IMR-90 (cell line): Measurements from ENCODE around the gene ZNF667. TPM values are rescaled to one million over a fixed set of nuclear protein-coding genes. Genes with fewer than 3 reads are reported as not detected.

Experiments
- ATAC-seq: fragments of 200-7000 bp; cut with Tn5 transposase; 2 replicates; pipeline ENCODE4 v1.9.1; 2020; ENCODE audit warnings: low read depth, mild to moderate bottlenecking, moderate library complexity
- BruUV-seq: library from RNA; stranded (reverse); fragments of 400-500 nt; replicated peaks from 2 replicates; lab custom pipeline; 2021; lab: Mats Ljungman, UMichigan
- CTCF ChIA-PET: fragments of 300-600 bp; formaldehyde crosslinking; extraction: SDS; loops from one replicate; lab custom pipeline; 2021; ENCODE audit warnings: antibody characterized with exemption; lab: Yijun Ruan, JAX
- POLR2A ChIA-PET: fragments of 300-600 bp; sonication (Branson Sonifier 250); formaldehyde crosslinking; loops from one replicate; lab custom pipeline; 2022; ENCODE audit warnings: antibody characterized with exemption; ENCODE audit not compliant: unreplicated experiment; lab: Charles Lee
- DNase-seq: peaks from one replicate; pipeline ENCODE4 v3.0.0; 2013
- H2AFZ ChIP-seq: replicated peaks from 2 replicates; pipeline ENCODE3; 2013; ENCODE audit warnings: low read length, mild to moderate bottlenecking; ENCODE audit not compliant: poor library complexity
- H2AK5ac ChIP-seq: 2 replicates; pipeline ENCODE4 v1.6.1; 2013; ENCODE audit warnings: low read depth, low read length, inconsistent platforms
- H2AK9ac ChIP-seq: replicated peaks from 2 replicates; pipeline ENCODE3; 2013; ENCODE audit warnings: mild to moderate bottlenecking, low read depth, low read length, moderate library complexity; ENCODE audit not compliant: poor library complexity
- H2BK120ac ChIP-seq: 2 replicates; pipeline ENCODE4 v1.6.1; 2013; ENCODE audit warnings: low read depth, low read length, inconsistent platforms
- H2BK15ac ChIP-seq: 3 replicates; pipeline ENCODE4 v1.6.1; 2013; ENCODE audit warnings: low read depth, low read length, inconsistent platforms
- H2BK20ac ChIP-seq: 2 replicates; pipeline ENCODE4 v1.6.1; 2013; ENCODE audit warnings: low read depth, mild to moderate bottlenecking, inconsistent platforms, low read length, moderate library complexity
- H2BK5ac ChIP-seq: 2 replicates; pipeline ENCODE4 v1.6.1; 2013; ENCODE audit warnings: mild to moderate bottlenecking, low read depth, low read length, inconsistent platforms; ENCODE audit not compliant: poor library complexity, severe bottlenecking
- H3K14ac ChIP-seq: replicated peaks from 2 replicates; pipeline ENCODE4 v1.6.1; 2013; ENCODE audit warnings: low read depth, low read length, inconsistent platforms
- H3K18ac ChIP-seq: 2 replicates; pipeline ENCODE4 v1.6.1; 2013; ENCODE audit warnings: low read depth, low read length, control low read depth
- H3K23ac ChIP-seq: 2 replicates; pipeline ENCODE4 v1.6.1; 2013; ENCODE audit warnings: low read depth, low read length, inconsistent platforms
- H3K27ac ChIP-seq: 2 replicates; pipeline ENCODE4 v1.5.1; 2013; ENCODE audit warnings: mild to moderate bottlenecking, control low read depth, low read length; ENCODE audit not compliant: insufficient read depth
- H3K27me3 ChIP-seq: 2 replicates; pipeline ENCODE4 v1.6.1; 2013; ENCODE audit warnings: low read length; ENCODE audit not compliant: control insufficient read depth, insufficient read depth
- H3K36me3 ChIP-seq: 2 replicates; pipeline ENCODE4 v1.6.1; 2013; ENCODE audit warnings: low read length, mixed read lengths; ENCODE audit not compliant: control insufficient read depth, insufficient read depth
- H3K4ac ChIP-seq: 2 replicates; pipeline ENCODE4 v1.6.1; 2013; ENCODE audit warnings: low read depth, low read length, inconsistent platforms
- H3K4me1 ChIP-seq: 2 replicates; pipeline ENCODE4 v1.6.1; 2013; ENCODE audit warnings: low read length, mixed read lengths; ENCODE audit not compliant: control insufficient read depth, insufficient read depth
- H3K4me2 ChIP-seq: 2 replicates; pipeline ENCODE4 v1.6.1; 2013; ENCODE audit warnings: low read depth, mild to moderate bottlenecking, control low read depth, low read length, moderate library complexity
- H3K4me3 ChIP-seq: 2 replicates; pipeline ENCODE4 v1.5.1; 2013; ENCODE audit warnings: low read depth, mild to moderate bottlenecking, control low read depth, low read length, moderate library complexity; ENCODE audit not compliant: insufficient read depth
- H3K56ac ChIP-seq: 2 replicates; pipeline ENCODE4 v1.6.1; 2013; ENCODE audit warnings: low read length, inconsistent platforms; ENCODE audit not compliant: insufficient read depth; ENCODE audit errors: extremely low read depth
- H3K79me1 ChIP-seq, 2 experiments: 2 replicates each; pipeline ENCODE4 v1.6.1; 2013; ENCODE audit warnings: low read length in 2 of 2, inconsistent platforms in 1 of 2, low read depth in 1 of 2
- H3K9ac ChIP-seq: 2 replicates; pipeline ENCODE4 v1.6.1; 2013; ENCODE audit warnings: low read depth, low read length, control low read depth
- H3K9me1 ChIP-seq: 2 replicates; pipeline ENCODE4 v1.6.1; 2013; ENCODE audit warnings: low read length, inconsistent platforms; ENCODE audit not compliant: insufficient read depth
- H3K9me3 ChIP-seq: 2 replicates; pipeline ENCODE4 v1.6.1; 2013; ENCODE audit warnings: low read length; ENCODE audit not compliant: control insufficient read depth, insufficient read depth
- H4K20me1 ChIP-seq: 2 replicates; pipeline ENCODE4 v1.6.1; 2013; ENCODE audit warnings: low read length, inconsistent platforms; ENCODE audit not compliant: insufficient read depth
- H4K5ac ChIP-seq: 2 replicates; pipeline ENCODE4 v1.6.1; 2013; ENCODE audit warnings: mild to moderate bottlenecking, low read depth, low read length, control low read depth
- H4K8ac ChIP-seq, 2 experiments: 2 replicates each; pipeline ENCODE4 v1.6.1; 2013; ENCODE audit warnings: low read depth in 2 of 2, low read length in 2 of 2, control low read depth in 1 of 2, inconsistent platforms in 1 of 2
- H4K91ac ChIP-seq: 2 replicates; pipeline ENCODE4 v1.6.1; 2013; ENCODE audit warnings: low read depth, low read length, inconsistent platforms; ENCODE audit not compliant: insufficient read depth
- CEBPB ChIP-seq: IDR thresholded peaks from 2 replicates; pipeline ENCODE4 v1.6.1; 2012; ENCODE audit warnings: low read depth, low read length, improper control_type of control experiment
- MXI1 ChIP-seq: IDR thresholded peaks from 2 replicates; pipeline ENCODE4 v1.6.1; 2012; ENCODE audit warnings: low read depth, mild to moderate bottlenecking, low read length, moderate library complexity, borderline replicate concordance
- RCOR1 ChIP-seq: IDR thresholded peaks from 2 replicates; pipeline ENCODE4 v1.6.1; 2012; ENCODE audit warnings: mild to moderate bottlenecking, low read length, improper control_type of control experiment; ENCODE audit not compliant: insufficient replicate concordance
- WGBS, 2 experiments: methylation state at CpG; one replicate each; pipeline versions ENCODE4 v1.1.5 to v1.1.7; 2013; ENCODE audit warnings: missing lambda C conversion rate in 2 of 2; ENCODE audit not compliant: insufficient read length in 1 of 2; ENCODE audit errors: extremely low coverage in 2 of 2; 5-methylcytosine and 5-hydroxymethylcytosine counted together
- dilution Hi-C: fragments of 300-500 bp; cut with HindIII; formaldehyde crosslinking; loops from one replicate; pipeline ENCODE4 v1.14.3; 2018; ENCODE audit warnings: low sequenced_read_pairs; ENCODE audit not compliant: unreplicated experiment
- in situ Hi-C: fragments of 300-500 bp; cut with MboI; formaldehyde crosslinking; loops from 3 replicates; pipeline ENCODE4 v1.14.3; 2019; ENCODE audit warnings: low sequenced_read_pairs, inconsistent platforms, mixed read lengths
- intact Hi-C: fragments of 100-400 bp; cut with micrococcal nuclease; formaldehyde crosslinking; loops from 2 replicates; pipeline ENCODE4 v1.10.0; 2022
- polyA plus RNA-seq, 3 experiments: library from polyadenylated mRNA; depleted of rRNA; stranded (reverse); fragments of >200 nt; gene quantifications; 2 replicates each; pipeline ENCODE4 v1.2.3, GENCODE V29; 2012; ENCODE audit warnings: low replicate concordance in 1 of 3
- total RNA-seq: library from RNA; depleted of rRNA; stranded (reverse); fragments of >200 nt; gene quantifications from 2 replicates; pipeline ENCODE4 v1.2.3, GENCODE V29; 2012
- TF ChIP-seq, protein P1 (sequence below): fragments of 150-350 bp; IDR thresholded peaks from 2 replicates; pipeline ENCODE4 v1.6.1; 2016; ENCODE audit warnings: low read depth, mild to moderate bottlenecking, low read length, moderate library complexity, borderline replicate concordance
- TF ChIP-seq, protein P2 (sequence below): fragments of 150-350 bp; IDR thresholded peaks from 2 replicates; pipeline ENCODE4 v1.6.1; 2017; ENCODE audit warnings: mild to moderate bottlenecking, antibody characterized with exemption, low read length, low read depth

Gene ZNF667
- total and polyA plus RNA-seq, 2 of the 4 experiments (the other 2 are of a cell fraction): 1.8 to 3.4 TPM

DNA sequence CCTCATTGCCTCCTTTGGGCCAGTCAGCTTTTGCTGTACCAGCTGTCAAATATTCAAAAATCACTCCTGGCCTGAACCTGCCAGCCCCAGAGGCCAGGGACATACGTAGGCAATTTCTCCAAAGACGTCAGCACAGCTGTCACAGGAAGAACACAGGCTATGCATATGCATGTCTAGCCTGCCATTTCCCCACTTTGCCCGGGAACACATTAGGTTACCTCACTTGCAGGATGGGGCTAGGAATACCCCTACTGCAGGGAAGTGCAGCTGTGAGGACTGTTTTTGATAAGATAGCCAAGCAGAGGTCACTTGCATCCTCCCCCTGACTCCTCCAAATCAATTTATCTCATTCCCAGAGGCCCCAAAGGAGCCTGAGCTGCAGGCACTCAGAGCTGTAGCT is 2.8 kb downstream of the ZNF667 start (continued):
- TF ChIP-seq, protein P1, sequence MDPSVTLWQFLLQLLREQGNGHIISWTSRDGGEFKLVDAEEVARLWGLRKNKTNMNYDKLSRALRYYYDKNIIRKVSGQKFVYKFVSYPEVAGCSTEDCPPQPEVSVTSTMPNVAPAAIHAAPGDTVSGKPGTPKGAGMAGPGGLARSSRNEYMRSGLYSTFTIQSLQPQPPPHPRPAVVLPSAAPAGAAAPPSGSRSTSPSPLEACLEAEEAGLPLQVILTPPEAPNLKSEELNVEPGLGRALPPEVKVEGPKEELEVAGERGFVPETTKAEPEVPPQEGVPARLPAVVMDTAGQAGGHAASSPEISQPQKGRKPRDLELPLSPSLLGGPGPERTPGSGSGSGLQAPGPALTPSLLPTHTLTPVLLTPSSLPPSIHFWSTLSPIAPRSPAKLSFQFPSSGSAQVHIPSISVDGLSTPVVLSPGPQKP: no peak

DNA sequence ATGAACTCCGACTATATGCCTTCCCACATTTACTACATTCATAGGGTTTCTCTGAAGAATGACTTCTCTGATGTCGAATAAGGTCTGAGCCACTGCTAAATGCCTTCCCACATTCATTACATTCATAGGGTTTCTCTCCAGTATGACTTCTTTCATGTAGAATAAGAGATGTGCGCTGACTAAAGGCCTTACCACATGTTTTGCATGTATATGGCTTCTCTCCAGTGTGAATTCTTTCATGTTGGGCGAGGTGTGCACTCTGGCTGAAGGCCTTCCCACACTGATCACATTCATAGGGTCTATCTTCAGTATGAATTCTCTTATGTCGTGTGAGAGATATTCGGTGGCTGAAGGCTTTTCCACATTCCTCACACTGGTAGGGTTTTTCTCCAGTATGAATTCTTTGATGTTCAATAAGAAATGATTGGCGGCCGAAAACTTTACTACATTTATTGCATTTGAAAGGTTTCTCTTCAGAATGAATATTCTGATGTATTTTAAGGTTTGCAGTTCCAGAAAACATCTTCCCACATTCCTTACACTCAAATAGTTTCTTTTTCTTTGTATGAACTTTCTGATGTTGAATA is 35.8 kb downstream of the ZNF667 start:
- H3K27ac ChIP-seq: no peak overlapping the region
- no peak overlapping the region for H4K5ac ChIP-seq
- no peaks in the 10 kb centered on the region for H3K9me1 ChIP-seq
- 0 out of 2 replicates have a peak, but pooled peaks cover 1% of the 10 kb centered on the region for H3K36me3 ChIP-seq
- DNase-seq: no peak
- H4K91ac ChIP-seq: no peak overlapping the region
- H3K4ac ChIP-seq: no peak overlapping the region
- no peaks in the 10 kb centered on the region for H3K4me1 ChIP-seq
- H3K9me3 ChIP-seq: peaks cover 44% of the 10 kb centered on the region
- no peak overlapping the region for H3K14ac ChIP-seq
- H3K56ac ChIP-seq: no peak overlapping the region
- H3K4me2 ChIP-seq: no peak overlapping the region
- no TSS peak for BruUV-seq
- no peak overlapping the region for H2AK9ac ChIP-seq
- TF ChIP-seq MXI1 (no peak), CEBPB (no peak), RCOR1 (no peak)
- TF ChIP-seq, protein P2, sequence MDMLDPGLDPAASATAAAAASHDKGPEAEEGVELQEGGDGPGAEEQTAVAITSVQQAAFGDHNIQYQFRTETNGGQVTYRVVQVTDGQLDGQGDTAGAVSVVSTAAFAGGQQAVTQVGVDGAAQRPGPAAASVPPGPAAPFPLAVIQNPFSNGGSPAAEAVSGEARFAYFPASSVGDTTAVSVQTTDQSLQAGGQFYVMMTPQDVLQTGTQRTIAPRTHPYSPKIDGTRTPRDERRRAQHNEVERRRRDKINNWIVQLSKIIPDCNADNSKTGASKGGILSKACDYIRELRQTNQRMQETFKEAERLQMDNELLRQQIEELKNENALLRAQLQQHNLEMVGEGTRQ: no peak
- no peaks in the 10 kb centered on the region for H3K27me3 ChIP-seq
- H2AFZ ChIP-seq: no peak overlapping the region
- no peak overlapping the region for H3K4me3 ChIP-seq
- intact Hi-C loops: no loop called here
- no peaks in the 10 kb centered on the region for H3K79me1 ChIP-seq
- no peak overlapping the region for H3K18ac ChIP-seq
- H2BK5ac ChIP-seq: no peak overlapping the region
- no peak for ATAC-seq
- no peak overlapping the region for H3K9ac ChIP-seq
- no peaks in the 10 kb centered on the region for H4K20me1 ChIP-seq
- H2BK15ac ChIP-seq: no peak overlapping the region
- H2BK20ac ChIP-seq: no peak overlapping the region
- POLR2A ChIA-PET: no interaction called here
- in situ Hi-C loops: no loop called here
- H4K8ac ChIP-seq: no peak overlapping the region
- dilution Hi-C loops: no loop called here
- WGBS, 2 experiments: no CpG with 5 or more reads among the region's 8 CpGs
- no peak overlapping the region for H3K23ac ChIP-seq
- no peak overlapping the region for H2BK120ac ChIP-seq
- no peak overlapping the region for H2AK5ac ChIP-seq
- CTCF ChIA-PET: no interaction called here
